Astrocyte (in vitro differentiated cells and primary cell): ENCODE results near the gene PLEKHB2.

Experiments used
- CTCF ChIP-seq: IDR thresholded peaks from 2 replicates; pipeline ENCODE4 v1.5.1; 2011; ENCODE audit warnings: low read depth, mild to moderate bottlenecking, inconsistent platforms, low read length, moderate library complexity; ENCODE audit not compliant: insufficient read depth
- EZH2 ChIP-seq: IDR thresholded peaks from 2 replicates; pipeline ENCODE4 v1.6.1; 2012; ENCODE audit warnings: mild to moderate bottlenecking, low read length, inconsistent platforms; ENCODE audit not compliant: insufficient read depth

- TF ChIP-seq CTCF (no peak), EZH2 (no peak)
Observed at GRCh38 chr2:131122496-131122895, 17.4 kb downstream of the PLEKHB2 start.
